ENCODE measurements around the gene CASKIN1.
"Not testable (repeated sequence)": the region's sequence is repeated elsewhere in the genome, so short reads cannot be mapped to it uniquely, and the experiment has no call there.

Gene CASKIN1, protein sequence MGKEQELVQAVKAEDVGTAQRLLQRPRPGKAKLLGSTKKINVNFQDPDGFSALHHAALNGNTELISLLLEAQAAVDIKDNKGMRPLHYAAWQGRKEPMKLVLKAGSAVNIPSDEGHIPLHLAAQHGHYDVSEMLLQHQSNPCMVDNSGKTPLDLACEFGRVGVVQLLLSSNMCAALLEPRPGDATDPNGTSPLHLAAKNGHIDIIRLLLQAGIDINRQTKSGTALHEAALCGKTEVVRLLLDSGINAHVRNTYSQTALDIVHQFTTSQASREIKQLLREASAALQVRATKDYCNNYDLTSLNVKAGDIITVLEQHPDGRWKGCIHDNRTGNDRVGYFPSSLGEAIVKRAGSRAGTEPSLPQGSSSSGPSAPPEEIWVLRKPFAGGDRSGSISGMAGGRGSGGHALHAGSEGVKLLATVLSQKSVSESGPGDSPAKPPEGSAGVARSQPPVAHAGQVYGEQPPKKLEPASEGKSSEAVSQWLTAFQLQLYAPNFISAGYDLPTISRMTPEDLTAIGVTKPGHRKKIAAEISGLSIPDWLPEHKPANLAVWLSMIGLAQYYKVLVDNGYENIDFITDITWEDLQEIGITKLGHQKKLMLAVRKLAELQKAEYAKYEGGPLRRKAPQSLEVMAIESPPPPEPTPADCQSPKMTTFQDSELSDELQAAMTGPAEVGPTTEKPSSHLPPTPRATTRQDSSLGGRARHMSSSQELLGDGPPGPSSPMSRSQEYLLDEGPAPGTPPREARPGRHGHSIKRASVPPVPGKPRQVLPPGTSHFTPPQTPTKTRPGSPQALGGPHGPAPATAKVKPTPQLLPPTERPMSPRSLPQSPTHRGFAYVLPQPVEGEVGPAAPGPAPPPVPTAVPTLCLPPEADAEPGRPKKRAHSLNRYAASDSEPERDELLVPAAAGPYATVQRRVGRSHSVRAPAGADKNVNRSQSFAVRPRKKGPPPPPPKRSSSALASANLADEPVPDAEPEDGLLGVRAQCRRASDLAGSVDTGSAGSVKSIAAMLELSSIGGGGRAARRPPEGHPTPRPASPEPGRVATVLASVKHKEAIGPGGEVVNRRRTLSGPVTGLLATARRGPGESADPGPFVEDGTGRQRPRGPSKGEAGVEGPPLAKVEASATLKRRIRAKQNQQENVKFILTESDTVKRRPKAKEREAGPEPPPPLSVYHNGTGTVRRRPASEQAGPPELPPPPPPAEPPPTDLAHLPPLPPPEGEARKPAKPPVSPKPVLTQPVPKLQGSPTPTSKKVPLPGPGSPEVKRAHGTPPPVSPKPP (N-terminal part only)

DNA sequence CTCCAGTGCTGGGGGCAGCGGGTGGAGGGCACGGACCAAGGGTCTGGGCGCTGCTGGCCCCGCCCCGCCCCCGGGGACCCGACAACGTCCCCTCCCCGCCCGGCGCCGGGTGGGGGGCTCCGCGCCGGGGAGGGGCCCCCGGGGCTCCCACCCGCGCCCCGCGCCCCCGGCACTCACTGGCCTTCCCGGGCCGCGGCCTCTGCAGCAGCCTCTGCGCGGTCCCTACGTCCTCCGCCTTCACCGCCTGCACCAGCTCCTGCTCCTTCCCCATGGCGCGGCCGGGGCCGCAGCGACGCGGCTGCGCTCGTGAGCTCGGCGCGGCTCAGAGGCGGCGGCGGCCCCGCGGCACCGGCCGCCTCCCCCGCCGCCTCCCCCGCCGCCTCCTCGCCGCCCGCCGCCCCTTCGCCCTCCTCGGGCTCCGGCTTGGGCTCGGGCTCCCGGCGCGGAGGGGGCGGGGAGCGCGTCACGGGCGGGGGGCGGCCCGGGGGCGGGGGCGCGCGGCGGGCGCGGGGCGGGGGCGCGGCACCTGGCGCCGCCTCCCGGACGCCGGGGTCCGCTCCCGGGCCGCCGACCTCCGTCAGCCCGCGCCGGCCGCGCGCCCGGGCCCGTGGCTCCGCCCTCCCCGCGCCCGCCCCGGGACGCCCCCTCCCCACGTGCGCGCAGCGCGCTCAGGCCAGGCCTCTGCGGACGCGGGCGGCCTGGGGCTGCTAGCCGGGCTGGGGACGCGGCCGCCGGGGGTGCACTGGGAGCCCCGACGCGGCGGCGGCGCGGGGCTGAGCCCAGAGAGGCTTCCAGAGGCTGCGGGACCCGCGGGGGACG lies at the start of gene CASKIN1:
Gene CASKIN1, minus strand, starts transcription at position 444 of the 819 bp plus-strand sequence. Its CDS starts 173 bp downstream, at position 271.
- DNase-seq, result no peak

- no peak for DNase-seq
These were observed 48.8 kb upstream of the CASKIN1 start for GRCh38 chr16:2244926-2245795.

DNA sequence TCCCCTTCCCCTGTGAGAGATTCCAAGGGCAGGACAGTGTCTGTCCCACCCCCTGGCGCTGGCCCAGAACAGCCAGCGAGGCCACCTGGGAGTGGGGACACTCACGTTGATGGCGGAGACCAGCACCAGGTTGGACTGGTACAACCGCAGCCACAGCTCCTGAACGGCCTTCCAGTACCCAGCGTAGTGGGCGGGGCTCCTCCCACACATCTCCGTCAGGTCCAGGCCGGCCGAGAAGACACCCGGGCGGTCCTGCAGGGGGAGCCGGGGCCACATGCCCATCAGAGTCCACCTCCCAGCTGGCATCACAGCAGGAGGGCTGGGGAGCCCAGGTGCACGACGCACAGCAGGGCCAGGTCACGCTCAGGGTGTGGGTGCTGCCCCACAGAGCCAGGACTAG lies 47.9 kb upstream of the CASKIN1 start:
- no peak for DNase-seq

DNA sequence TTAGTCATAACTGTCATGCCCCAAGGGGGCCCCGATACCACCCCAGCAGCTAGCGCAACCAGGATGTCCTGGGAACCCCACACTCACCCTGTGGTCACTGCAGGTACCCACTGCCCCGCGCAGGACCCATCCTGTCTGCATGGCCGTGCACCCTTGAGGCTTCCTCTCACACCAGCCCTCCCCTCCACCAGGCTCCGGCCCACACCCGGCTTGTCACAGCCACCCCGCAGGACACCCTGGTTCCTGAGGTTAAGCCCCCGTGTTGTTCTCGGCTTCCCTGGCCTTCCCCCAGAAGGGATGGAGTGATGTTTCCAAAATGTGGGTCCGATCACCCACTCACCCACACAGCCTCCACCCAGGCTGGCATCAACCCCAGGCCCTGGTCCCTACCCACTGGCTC lies 47.4 kb upstream of the CASKIN1 start:
- no peak for DNase-seq

DNA sequence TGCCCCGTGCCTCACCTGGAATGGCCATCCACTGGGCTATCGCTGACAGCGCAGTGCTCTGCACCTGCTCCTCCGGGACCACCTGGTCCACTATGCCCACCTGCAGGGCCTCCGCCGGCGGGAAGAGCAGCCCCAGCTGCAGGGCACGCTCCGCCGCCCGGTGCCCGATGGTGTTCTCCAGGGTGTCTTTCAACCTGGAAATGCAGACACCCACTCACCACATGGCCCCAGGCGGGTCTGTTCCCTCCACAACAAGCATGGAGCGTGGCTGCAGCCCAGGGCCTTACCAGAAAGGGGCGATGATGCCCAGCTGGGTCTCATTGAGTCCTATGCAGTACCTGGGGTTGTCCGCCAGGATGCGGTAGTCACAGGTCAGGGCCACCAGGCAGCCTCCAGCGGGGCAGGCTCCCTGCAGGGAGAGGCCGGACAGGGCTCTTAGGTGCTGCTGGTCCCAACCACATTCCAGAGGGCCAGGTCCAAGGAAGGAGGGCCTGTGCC lies 46.7 kb upstream of the CASKIN1 start:
- no peak for DNase-seq

DNA sequence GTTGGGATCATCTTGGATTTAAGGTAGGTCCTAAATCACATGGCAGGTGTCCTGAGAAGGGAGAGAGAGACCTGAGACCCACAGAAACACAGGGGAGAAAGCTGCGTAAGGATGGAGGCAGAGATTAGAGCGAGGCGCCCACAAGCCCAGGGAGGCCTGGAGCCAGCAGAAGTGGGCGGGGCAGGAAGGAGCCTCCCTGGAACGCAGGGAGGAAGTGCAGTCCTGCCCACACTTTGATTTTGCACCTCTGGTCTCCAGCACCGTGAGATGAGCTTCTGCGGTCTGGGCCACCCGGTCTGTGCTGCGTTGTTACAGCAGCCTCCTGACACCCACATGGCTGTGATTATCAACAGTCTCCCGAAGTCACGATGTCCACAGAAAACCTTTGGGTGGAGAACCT lies 46.2 kb upstream of the CASKIN1 start:
- no peak for DNase-seq

- DNase-seq, result not testable (repeated sequence)
These were observed 43.9 kb upstream of the CASKIN1 start for GRCh38 chr16:2240331-2240730.

DNA sequence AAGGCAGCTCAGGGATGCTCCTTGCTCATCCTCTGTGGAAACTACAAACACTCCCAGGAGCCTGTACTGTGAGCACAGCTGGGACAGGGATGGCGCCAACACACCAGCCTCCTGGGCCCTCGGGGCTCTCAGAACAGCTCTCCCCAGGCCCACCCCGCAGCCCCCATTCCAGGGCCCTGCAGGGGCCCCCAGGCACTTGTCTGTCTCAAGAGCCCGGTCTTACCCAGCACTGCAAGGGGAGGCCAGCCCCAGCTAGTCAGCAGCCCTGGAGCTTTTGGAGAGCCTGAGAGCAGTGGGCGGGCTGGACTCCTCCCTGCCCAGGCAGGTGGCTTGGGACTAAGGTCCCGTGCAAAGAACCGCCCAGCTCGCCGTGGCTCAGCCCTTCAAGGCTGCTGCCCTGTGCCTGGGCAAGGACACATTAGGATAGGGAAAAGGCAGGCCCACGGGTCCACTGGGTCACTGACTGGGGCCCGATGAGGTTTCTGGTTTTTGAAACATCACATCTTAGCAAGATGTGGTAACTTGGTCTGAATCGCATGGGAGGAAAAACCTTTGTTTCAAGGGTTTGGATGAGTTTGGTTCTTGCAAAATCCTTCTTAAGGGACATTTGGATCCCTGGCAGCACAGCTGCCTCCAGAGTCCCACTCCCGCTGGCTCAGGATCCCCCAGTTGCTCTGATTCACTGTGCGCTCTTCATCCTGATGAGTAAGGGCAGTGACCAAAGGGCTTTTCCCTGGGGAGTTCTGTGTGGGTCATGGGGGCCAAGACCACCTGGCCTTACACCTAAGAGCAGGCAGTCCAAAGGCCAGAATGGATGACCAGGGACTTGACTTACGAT lies 42.7 kb upstream of the CASKIN1 start:
- no peak for DNase-seq

- no peak for DNase-seq
These were observed 41.9 kb upstream of the CASKIN1 start for GRCh38 chr16:2238150-2238837.

DNA sequence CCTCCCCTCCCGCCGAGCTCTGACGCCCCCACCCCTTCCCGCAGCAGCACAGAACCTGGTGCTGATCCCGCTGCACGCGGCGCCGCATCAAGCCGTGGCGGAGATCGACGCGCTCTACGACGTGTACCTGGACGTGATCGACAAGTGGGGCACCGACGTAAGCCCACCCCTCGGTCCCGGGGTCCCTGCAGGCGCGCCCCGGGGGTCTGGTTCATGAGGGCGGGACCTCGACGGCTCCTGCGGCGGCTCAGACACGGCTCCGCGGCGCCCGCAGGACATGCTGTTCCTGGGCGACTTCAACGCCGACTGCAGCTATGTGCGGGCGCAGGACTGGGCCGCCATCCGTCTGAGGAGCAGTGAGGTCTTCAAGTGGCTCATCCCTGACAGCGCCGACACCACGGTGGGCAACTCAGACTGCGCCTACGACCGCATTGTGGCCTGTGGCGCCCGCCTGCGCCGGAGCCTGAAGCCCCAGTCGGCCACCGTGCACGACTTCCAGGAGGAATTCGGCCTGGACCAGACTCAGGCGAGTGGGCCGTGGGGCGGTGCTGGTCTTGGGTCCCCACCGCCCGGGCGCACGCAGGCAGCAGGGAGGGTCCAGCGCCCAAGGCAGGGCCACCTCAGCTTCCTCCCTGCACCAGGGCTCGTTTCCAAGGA lies 41.2 kb upstream of the CASKIN1 start:
- no peak for DNase-seq

DNA sequence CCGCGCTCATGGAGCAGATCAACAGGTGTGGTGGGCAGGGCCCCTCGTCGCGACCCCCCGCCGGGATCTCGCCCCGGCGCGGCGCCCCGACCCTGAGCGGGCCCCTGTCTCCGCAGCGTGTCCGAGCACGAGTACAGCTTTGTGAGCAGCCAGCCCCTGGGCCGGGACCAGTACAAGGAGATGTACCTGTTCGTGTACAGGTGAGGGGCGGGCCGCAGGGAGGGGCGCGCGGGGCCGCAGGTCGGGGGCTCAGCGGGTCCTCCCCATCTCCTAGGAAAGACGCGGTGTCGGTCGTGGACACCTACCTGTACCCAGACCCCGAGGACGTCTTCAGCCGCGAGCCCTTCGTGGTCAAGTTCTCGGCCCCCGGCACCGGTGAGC lies 40.7 kb upstream of the CASKIN1 start:
- no peak for DNase-seq

DNA sequence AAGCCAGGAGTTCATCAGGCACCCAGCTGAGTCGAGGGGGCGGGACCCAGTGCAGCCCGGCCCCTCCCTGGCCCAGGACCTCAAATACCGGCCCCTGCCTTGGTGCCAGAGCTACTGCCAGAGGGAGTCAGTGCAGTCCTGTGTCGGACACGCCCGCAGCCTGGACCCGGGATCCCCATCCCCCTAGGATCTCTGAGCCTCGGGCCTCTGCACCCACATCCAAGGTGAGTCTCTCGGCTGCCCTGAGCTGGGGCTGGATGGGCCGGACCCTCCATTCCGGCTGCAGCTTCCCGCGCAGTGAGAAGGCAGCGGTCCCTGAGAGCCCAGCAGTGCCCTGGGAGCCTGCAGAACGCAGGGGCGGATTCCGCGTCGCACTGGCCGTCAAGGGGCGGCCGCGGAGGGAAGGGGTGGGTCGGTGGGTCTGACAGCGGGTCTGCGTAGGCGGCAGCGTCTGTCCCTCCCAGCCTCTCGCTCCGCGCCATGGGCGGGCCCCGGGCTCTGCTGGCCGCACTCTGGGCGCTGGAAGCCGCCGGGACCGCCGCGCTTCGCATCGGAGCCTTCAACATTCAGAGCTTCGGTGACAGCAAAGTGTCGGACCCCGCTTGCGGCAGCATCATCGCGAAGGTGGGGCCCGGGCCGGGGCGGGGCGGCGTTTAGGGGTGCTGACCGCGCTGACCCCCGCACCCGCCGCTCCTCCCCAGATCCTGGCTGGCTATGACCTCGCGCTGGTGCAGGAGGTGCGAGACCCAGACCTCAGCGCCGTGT lies 40.1 kb upstream of the CASKIN1 start, which contains the start of gene DNASE1L2:
Gene DNASE1L2, plus strand, starts transcription at position 108 of the 765 bp plus-strand sequence. Its CDS starts 373 bp downstream, at position 481.
- DNase-seq, result no peak

GRCh38 chr16:2235695-2236336 lies 39.4 kb upstream of the CASKIN1 start:
- no peak for DNase-seq

- DNase-seq, result no peak
These were observed 38.8 kb upstream of the CASKIN1 start for GRCh38 chr16:2235234-2235651.

GRCh38 chr16:2234813-2235170 lies 38.4 kb upstream of the CASKIN1 start:
- no peak for DNase-seq

- no peak for DNase-seq
These were observed 37.7 kb upstream of the CASKIN1 start for GRCh38 chr16:2233872-2234812.
